K562 (cell line): ENCODE measurements around the gene FERMT3. TPM values are rescaled to one million over a fixed set of nuclear protein-coding genes. Genes with fewer than 3 reads are reported as not detected.

Source experiments
- ARID1B ChIP-seq: fragments of 450-650 bp; IDR thresholded peaks from 2 replicates; pipeline ENCODE4 v1.6.1; 2016; ENCODE audit warnings: antibody characterized with exemption, mild to moderate bottlenecking, inconsistent platforms
- BCLAF1 ChIP-seq, 2 experiments: fragments of 450-650 bp in 1 of 2; IDR thresholded peaks; 2 replicates each; pipeline ENCODE4 v1.6.1; 2011 to 2017; ENCODE audit warnings: low read depth in 2 of 2, antibody characterized with exemption in 1 of 2, borderline replicate concordance in 1 of 2, low read length in 1 of 2, mild to moderate bottlenecking in 1 of 2, mixed read lengths in 1 of 2; ENCODE audit not compliant: control insufficient read depth in 1 of 2
- CREBBP ChIP-seq: IDR thresholded peaks from one replicate; pipeline ENCODE4 v1.6.1; 2012; ENCODE audit warnings: low read depth, mild to moderate bottlenecking, control low read depth, inconsistent platforms, low read length
- E2F6 ChIP-seq, 2 experiments: IDR thresholded peaks; 2 replicates each; pipeline ENCODE4 v1.6.1; 2011; ENCODE audit warnings: borderline replicate concordance in 1 of 2, control low read depth in 1 of 2, low read depth in 1 of 2, low read length in 1 of 2, mild to moderate bottlenecking in 1 of 2, mixed read lengths in 1 of 2, moderate library complexity in 1 of 2; ENCODE audit not compliant: insufficient read depth in 1 of 2, insufficient read length in 1 of 2, poor library complexity in 1 of 2, severe bottlenecking in 1 of 2; ENCODE audit errors: extremely low read depth in 1 of 2
- HDAC3 ChIP-seq: fragments of 450-650 bp; IDR thresholded peaks from 2 replicates; pipeline ENCODE4 v1.6.1; 2018; ENCODE audit warnings: borderline replicate concordance, mild to moderate bottlenecking, moderate library complexity; ENCODE audit not compliant: partially characterized antibody
- HNRNPLL ChIP-seq: fragments of 200-400 bp; formaldehyde crosslinking; IDR thresholded peaks from 2 replicates; pipeline ENCODE4 v1.6.1; 2017; ENCODE audit warnings: low read length, low read depth, mild to moderate bottlenecking; ENCODE audit not compliant: poor library complexity, severe bottlenecking
- NR2C1 ChIP-seq, 2 experiments: fragments of 450-650 bp; IDR thresholded peaks; 2 replicates each; pipeline ENCODE4 v1.6.1; 2017; ENCODE audit warnings: mild to moderate bottlenecking in 2 of 2, antibody characterized with exemption in 1 of 2, inconsistent platforms in 1 of 2, missing compliant biosample characterization in 1 of 2, missing genetic modification characterization in 1 of 2
- PRDM10 ChIP-seq: fragments of 450-650 bp; IDR thresholded peaks from 2 replicates; pipeline ENCODE4 v1.6.1; 2018; ENCODE audit not compliant: partially characterized antibody
- RBM17 ChIP-seq: fragments of 200-400 bp; formaldehyde crosslinking; IDR thresholded peaks from 2 replicates; pipeline ENCODE4 v1.6.1; 2017; ENCODE audit warnings: low read depth, mild to moderate bottlenecking, low read length, borderline replicate concordance
- SNIP1 ChIP-seq: fragments of 450-650 bp; IDR thresholded peaks from 2 replicates; pipeline ENCODE4 v1.7.1; 2017; ENCODE audit warnings: low read depth, mild to moderate bottlenecking
- TEAD2 ChIP-seq: fragments of 450-650 bp; IDR thresholded peaks from 2 replicates; pipeline ENCODE4 v1.6.1; 2016; ENCODE audit warnings: missing genetic modification characterization, control low read depth, missing compliant biosample characterization
- ZBTB33 ChIP-seq: sonication (generic); formaldehyde crosslinking; IDR thresholded peaks from 2 replicates; pipeline ENCODE4 v1.8.1; 2023; ENCODE audit warnings: mild to moderate bottlenecking, missing genetic modification reagents
- ZNF398 ChIP-seq: fragments of 250-450 bp; sonication (Bioruptor Pico); IDR thresholded peaks from 2 replicates; pipeline ENCODE4 v1.8.0; 2021; ENCODE audit warnings: moderate library complexity, mild to moderate bottlenecking, inconsistent platforms
- polyA plus RNA-seq, 8 experiments: library from polyadenylated mRNA; depleted of rRNA in 4 of 8; stranded (reverse) in 5 of 8; unstranded in 3 of 8; fragments of >200 nt; fragmentation: Nextera tagmentation in 2 of 8; fragmentation: Illumina TruSeq in 1 of 8; extraction: Ambion mirVana in 2 of 8; extraction: Trizol in 1 of 8; gene quantifications; 2 replicates each; pipeline versions ENCODE4 v1.2.1 to v1.2.3, GENCODE V29; 2011 to 2014; ENCODE audit warnings: inconsistent platforms in 1 of 8, missing spikeins in 1 of 8
- total RNA-seq, 7 experiments: library from RNA; depleted of rRNA in 6 of 7; stranded (reverse); fragments of >200 nt in 6 of 7; fragmentation: Illumina TruSeq in 2 of 7; extraction: Trizol in 2 of 7; gene quantifications; 2 replicates each; pipeline versions ENCODE4 v1.2.1 to v1.2.3, GENCODE V29; 2011 to 2021; ENCODE audit warnings: low replicate concordance in 1 of 7

FERMT3 gene
- total and polyA plus RNA-seq, 9 of the 15 experiments (the other 6 are each of a cell fraction or from before 2014, with no cell fraction given) = 3.2 to 275 (median 79.7) TPM

GRCh38 chr11:64185175-64185692 is 21.3 kb upstream of the FERMT3 start (continued):
- TF ChIP-seq ZNF398 (CRISPR knock-in tag) = no peak
- TF ChIP-seq CREBBP = no peak
- no peak for TF ChIP-seq RBM17
- TF ChIP-seq HNRNPLL = no peak
- TF ChIP-seq SNIP1 = no peak
- no peak for TF ChIP-seq NR2C1 (IDR thresholded peaks at IDR 0.05)
- no peak for TF ChIP-seq NR2C1 (tag; IDR thresholded peaks at IDR 0.05)
- TF ChIP-seq TEAD2 (tag) = no peak
- TF ChIP-seq BCLAF1 (IDR thresholded peaks at IDR 0.05; ENCODE audit: borderline replicate concordance in 1 of 2, control insufficient read depth in 1 of 2, low read depth in 2 of 2, low read length in 1 of 2) = no peak
- no peak for TF ChIP-seq PRDM10
- TF ChIP-seq HDAC3 = no peak
- TF ChIP-seq E2F6 (IDR thresholded peaks at IDR 0.05; ENCODE audit: borderline replicate concordance in 1 of 2, extremely low read depth in 1 of 2, insufficient read depth in 1 of 2, insufficient read length in 1 of 2, low read depth in 1 of 2, low read length in 1 of 2, poor library complexity in 1 of 2, severe bottlenecking in 1 of 2) = peak; percentile 85 to 91
- TF ChIP-seq ZBTB33 (CRISPR knock-in tag) = no peak; the same call in 1 of the 2 replicates
- TF ChIP-seq ARID1B = no peak
